GM19023 (cell line): ENCODE results near the gene UCKL1.

Experiments used
- ATAC-seq: cut with Tn5 transposase; IDR thresholded peaks from one replicate; pipeline ENCODE4 v1.9.1; 2021; ENCODE audit warnings: mild to moderate bottlenecking, moderate library complexity; ENCODE audit not compliant: unreplicated experiment

Gene UCKL1

DNA sequence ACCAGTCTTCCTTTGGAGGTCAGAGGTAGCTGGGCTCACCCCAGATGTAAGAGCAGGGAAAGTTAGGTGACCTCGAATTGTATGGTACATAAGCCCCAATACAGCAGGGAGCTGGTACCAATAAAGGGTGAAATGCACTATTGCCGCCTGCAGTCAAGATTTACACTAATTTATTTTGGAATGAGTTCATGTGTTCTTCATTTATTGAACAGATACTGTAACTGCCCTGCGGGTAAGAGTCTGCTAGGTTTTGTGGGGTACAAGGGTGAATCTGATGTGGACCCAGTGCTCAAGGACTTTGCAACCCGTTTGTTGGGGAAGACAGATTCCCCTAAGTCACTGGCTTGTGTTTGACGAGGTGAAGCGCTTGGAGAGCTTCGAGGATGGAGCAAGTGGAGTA lies 63.8 kb downstream of the UCKL1 start:
- ATAC-seq: no peak

DNA sequence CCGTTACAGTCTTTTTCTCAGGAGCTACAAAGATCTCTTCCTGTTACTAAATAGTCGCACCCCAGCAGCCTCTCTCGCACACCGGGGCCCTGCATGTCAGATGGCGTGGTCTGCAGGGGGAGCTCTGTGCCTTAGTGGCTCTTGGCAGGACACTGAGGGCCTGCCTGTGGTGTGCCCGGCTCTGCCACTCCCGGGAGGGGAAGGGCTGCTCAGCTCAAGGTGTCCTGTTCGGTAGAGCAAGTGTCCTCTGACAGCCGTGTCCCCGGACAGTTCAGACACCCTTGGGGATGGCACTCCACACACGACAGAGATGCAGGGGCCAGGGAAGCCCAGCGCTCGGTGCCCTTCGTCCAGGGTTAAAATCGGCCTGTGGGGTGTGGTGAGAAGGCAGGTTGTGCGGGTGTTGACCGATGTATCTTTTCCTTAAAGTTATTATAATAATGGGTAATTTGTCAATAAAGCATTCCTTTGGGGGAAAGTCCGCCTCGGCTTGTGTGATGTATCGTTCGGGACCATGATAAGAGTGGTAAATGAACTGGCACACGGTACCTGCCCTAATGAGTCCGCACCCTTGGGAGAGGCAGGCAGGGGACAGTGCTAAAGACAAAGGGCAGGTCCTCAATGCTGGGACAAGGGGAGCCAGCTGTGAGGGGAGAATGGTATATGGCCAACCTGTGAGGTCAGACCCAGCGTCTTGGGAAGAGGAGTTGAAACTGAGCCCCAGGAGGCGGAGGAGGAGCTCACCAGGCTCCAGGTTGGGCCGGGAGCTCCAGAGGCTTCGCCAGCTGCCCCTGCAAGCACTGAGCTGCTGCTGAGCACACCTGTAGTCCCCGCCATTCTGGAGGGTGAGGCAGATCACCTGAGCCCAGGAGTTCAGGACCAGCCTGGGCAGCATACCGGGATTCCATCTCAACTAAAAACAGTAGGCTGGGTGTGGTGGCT lies 64.9 kb downstream of the UCKL1 start:
- ATAC-seq: no peak

DNA sequence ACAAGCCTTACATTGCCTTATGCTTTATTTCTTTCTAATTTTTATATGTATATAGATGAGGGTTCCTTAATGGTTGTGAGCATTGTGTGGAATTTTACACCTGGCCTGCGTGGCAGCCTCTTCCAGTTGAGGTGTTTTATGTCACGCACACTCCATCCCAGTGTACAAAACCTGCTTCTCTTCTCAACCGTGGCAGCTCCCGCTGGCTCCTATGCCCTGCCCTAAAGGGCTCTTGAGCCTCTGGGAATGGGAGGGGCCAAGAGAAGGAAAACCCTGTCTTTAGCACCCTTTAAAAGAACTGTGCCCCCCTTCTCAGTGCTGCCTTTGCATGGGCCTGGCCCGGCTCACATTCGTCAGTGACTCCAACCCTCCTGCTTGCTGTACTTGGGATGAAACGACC lies 65.6 kb downstream of the UCKL1 start:
- no peak for ATAC-seq

DNA sequence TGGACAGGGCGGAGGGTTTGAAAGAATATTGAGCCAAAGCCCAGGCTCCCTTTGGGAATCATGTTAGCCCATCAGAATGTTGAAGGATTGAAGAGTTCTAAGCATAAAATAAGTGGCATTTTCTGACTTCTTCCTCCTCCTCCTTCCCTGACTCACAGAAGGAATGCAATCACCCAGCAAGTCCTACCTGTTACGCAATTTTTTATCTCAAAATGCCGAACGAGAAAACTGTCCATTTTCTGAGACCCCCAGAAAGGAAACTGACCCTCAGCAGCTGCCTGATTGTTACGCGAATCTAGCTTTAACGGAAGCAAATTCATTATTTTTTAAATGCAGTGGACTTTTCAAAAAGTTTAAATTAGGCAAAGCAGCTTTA lies 66.0 kb downstream of the UCKL1 start:
- ATAC-seq: no peak
